ENCODE measurements around the gene FSD1.
"Not testable (repeated sequence)": the region's sequence is repeated elsewhere in the genome, so short reads cannot be mapped to it uniquely, and the experiment has no call there.

Gene FSD1

DNA sequence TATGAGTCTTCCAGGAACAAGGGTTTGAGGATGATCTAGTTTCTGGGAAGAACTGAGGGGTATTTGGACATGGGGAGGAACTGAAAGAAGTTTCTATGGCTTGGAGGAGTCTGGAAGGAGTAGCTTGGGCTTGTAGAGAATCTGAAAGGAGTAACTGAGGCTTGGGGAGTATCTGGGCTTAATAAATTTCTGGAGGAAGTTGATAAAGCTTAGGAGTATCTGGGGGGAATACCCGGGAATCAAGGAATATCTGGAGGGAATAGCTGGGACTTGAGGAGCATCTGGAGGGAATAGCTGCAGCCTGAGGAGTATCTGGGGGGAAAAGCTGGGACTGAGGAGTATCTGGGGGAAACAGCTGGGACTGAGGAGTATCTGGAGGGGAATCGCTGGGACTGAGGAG, 16.0 kb downstream of the FSD1 start:
- DNase-seq: no peak

- DNase-seq: no peak
Measured at GRCh38 chr19:4322942-4323665, 18.7 kb downstream of the FSD1 start.

- DNase-seq: no peak
Measured at GRCh38 chr19:4323692-4324091, 19.3 kb downstream of the FSD1 start.

- no peak for DNase-seq
Measured at GRCh38 chr19:4324228-4324627, 19.8 kb downstream of the FSD1 start.

DNA sequence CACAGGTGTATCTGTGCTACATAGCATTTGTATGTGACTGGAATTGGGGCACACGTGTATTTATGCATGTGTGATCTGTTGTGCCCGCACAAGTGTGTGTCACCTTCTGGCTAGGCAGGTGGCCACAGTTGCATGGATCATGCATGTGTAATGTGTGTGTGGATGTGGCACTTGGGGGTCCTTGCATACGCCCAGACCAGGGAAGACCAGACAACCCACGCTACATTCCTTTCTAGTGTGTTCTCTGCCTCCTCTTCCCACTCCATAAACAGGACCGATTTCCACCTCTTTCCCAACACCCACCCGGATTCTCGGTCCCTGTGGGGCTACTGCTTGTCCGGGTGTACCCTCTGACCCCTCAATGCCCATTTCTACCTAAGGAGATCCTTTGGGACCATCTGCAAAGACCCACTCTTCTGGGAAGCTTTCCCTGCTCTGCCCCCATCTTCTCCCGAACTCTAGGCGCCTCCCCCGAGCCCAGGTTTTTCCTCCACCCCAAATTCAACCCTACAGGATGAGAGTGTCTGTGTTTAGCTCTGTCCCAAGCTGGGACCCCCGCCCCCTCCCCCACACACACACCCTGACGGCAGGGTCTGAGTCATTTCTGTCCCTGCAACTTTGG, 21.9 kb downstream of the FSD1 start:
- no peak for DNase-seq

GRCh38 chr19:4326837-4327251, 22.4 kb downstream of the FSD1 start:
- DNase-seq: no peak

DNA sequence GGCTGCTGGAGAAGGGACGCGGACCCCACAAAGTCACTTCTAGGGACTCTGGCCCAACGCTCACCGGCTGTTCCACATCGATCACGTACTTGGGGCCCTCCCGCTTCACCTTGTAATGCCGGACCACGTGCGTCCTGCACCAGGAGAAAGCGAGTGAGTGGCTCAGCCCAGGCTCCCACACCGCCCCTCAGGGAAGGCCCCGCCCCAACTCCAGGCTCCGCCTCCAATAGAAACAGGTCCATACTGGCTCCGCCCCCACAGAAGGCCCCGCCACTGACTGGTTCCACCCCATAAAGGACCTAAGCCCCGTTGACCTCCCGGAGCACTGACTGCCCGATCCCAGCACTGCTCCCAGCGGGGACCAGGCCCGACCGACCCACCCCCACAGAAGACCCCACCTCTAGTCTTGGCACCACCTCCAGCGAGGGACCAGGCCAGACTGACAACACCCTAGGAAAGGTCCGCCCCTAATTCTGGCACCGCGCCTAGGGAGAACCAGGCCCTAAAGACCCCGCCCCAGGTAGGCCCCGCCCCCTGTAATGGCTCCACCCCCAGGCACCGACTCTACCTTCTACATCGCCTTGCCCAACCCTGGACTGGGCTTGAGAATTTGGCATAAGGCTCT, 23.0 kb downstream of the FSD1 start:
- DNase-seq: no peak

DNA sequence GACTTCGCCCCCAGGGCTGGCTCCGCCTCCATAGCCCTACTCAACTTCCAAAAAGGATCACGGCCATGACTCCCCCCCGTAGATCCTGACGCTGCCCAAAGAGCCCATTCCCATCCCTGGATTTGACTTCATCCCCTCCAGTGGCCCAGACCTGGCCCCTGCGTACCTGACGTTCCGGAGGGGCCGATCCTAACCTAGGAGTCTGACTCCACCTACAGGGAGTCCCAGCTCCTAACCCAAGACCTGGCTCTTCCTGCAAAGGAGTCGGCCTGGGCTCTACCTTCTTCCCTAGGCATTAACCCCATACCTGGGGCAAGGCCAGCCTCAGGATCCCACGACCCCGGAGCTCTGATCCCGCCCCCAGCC, 23.5 kb downstream of the FSD1 start:
- no peak for DNase-seq

DNA sequence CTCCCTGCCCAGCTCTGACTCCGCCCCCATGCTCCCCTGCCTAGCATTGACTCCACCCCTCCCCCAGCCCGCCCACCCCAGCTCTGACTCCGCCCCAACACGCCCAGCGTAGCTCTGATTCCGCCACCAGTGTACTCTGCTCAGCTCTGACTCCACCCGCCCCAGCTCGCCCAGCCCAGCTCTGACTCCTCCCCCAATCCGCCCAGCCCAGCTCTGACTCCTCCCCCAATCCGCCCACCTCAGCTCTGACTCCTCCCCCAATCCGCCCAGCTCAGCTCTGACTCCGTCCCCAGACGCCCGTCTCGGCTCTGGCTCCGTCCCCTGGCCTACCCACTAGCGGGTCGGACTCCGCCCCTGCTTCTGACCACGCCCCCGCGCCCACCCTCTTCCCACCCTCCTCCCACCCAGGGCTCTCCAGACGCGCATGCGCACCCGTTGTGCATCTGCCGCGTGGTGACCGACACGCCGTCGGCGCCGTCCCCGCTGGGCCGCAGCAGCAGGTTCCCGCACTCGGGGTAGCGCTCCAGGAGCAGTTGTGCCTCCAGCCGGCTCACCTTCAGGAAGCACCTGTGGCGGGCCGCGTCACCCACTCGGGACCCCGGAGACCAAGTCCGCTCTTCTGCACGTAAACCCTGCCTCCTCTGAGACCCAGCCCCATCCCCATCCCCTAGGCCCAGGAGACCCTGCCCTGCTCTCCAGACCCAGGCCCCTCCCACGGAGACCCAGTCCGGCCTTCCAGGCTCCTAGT, 24.0 kb downstream of the FSD1 start:
- DNase-seq: peak; percentile 87

DNA sequence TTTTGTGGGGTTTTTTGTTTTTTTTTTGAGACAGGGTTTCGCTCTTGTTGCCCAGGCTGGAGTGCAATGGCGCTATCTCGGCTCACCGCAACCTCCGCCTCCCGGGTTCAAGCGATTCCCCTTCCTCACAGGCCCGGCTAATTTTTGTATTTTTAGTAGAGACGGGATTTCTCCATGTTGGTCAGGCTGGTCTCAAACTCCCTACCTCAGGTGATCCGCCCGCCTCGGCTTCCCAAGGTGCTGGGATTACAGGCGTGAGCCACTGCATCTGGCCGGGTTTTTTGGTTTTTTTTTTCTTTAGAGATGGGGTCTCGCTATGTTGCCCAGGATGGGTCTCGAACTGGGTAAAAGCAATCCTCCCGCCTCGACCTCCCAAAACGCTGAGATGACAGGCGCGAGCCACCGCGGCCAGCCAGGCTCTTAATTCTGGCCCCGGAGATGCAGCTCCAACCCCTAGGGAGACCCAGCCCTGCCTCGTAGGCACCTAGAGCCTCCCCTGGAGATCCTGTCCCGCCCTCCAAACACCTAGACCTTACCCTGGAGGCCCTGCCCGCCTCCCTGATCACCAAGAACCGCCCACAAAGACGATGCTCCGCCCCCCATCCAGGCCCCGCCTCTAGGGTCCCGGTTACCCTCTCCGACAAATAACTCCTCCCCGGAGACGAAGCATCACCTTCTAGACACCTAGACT, 24.7 kb downstream of the FSD1 start:
- not testable (repeated sequence) for DNase-seq

- no peak for DNase-seq
Measured at GRCh38 chr19:4329858-4330257, 25.5 kb downstream of the FSD1 start.

DNA sequence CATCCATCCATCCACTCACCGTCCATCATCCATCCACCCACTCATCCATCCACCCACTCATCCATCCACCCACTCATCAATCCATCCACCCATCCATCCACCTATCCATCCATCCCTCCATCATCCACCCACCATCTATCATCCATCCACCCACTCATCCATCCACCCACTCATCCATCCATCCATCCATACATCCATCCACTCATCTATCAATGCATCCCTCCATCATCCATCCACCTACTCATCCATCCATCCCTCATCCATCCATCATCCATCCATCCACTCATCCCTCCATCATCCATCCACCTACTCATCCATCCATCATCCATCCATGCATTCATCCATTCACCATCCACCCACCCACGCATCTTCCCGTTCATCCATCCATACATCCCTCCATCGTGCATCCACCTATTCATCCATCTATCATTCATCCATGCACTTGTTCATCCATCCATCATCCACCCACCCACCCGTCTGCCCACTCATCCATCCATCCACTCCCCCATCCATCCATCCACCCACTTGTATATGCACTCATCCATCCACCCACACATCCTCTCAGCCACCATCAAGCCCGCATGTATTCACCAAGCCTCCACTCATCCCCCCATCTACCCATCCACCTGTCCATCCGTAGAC, 30.7 kb downstream of the FSD1 start:
- no peak for DNase-seq

DNA sequence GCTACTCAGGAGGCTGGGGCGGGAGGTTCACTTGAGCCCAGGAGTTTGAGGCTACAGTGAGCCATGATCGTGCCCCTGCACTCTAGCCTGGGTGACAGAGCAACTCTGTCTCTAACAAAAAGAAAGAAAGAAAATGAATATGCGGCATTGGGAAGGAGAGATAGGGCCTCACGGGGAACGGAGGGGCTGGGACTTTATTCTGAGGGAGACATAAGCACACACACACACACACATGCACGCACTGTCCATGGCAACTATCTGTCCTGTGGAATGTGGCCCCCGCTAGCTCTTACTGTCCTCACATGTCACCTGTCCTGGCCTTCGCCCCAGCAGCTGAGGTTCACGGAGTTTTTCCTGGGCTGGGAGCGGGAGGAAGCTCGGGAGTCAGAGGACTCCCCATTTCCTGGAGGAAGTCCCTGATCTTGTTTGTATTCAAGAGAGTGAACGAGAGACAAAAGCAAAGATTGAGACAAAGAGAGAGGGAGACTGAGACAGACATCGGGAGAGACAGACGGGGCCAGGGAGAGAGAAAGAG, 33.6 kb downstream of the FSD1 start:
- no peak for DNase-seq

DNA sequence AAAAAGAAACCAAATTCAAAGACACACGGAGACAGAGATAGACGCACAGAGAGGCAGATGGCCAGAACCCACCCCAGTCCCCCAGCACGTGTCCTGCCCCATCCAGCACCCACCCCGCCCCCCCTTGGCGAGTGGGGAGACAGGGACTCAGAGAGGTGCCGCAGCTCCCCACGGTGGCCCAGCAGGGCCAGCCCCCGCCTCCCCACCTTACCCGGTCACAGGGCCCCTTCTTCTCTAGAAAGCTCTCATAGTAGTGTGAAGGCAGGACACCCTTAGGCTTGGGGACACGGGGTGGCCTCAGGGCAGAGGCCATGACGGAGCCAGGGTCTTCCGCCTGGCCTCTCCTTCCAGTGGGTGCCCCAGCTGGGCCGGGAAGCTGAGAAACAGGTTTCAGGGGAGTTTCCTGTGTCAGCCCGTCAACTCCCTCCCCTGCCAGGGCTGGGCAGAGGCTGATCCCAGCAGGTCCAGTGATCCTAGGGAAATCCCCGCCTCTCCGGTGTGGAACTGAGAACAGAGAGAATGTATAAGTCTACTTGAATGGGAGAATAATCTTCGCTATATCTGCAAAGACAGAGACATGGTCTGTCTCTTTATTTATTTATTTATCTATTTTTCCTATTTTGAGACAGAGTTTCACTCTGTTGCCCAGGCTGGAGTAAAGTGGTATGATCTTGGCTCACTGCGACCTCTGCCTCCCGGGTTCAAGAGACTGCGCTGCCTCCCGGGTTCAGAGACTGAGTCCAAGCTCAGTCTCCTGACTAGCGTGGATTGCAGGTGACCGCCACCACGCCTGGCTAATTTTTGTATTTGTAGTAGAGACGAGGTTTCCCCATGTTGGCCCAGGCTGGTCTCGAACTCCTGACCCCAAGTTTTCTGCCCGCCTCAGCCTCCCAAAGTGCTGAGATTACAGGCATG, 34.3 kb downstream of the FSD1 start, which contains the start of gene STAP2:
Gene STAP2 (minus strand): TSS at position 387 of the 915 bp plus-strand sequence. CDS start 74 bp downstream, at position 313.
- DNase-seq: no peak

- DNase-seq: no peak
Measured at GRCh38 chr19:4342314-4342614, 37.9 kb downstream of the FSD1 start.

DNA sequence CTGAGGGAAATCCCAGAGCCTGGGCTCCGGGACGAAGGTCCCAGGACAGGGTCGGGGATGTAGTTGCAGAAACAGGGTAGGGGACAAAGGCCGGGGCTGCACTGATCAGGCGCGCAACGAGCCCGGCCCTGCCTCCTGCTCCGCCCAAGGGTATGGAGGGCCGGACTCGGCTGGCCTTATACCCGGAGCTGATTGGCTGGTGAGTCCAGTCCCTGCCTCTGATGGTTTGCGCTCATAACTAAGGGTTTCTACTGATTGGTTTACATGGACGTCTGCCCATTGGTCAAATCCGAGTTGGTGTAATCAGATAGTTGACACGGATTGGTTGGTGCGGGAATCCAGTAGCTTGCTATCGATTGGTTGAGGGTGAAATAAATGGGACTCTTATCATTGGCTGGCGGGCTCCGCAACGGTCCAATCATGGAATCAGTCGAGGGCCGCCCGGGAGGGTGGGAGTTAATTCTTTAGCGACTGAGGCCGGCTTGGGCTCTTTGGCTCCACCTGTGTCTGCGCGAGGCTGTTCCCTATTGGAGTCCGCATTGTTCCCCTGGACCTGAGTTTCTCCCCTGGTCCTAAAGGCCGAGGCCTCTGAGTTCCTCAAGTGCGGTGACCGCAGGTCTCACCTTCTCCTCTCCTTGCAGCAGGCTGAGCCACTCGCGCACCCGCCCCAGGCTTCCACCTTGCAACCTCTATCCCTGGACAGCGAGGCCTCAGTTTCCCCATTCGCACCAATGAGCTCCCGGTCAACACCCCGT, 38.4 kb downstream of the FSD1 start:
- peak; percentile 100 for DNase-seq

DNA sequence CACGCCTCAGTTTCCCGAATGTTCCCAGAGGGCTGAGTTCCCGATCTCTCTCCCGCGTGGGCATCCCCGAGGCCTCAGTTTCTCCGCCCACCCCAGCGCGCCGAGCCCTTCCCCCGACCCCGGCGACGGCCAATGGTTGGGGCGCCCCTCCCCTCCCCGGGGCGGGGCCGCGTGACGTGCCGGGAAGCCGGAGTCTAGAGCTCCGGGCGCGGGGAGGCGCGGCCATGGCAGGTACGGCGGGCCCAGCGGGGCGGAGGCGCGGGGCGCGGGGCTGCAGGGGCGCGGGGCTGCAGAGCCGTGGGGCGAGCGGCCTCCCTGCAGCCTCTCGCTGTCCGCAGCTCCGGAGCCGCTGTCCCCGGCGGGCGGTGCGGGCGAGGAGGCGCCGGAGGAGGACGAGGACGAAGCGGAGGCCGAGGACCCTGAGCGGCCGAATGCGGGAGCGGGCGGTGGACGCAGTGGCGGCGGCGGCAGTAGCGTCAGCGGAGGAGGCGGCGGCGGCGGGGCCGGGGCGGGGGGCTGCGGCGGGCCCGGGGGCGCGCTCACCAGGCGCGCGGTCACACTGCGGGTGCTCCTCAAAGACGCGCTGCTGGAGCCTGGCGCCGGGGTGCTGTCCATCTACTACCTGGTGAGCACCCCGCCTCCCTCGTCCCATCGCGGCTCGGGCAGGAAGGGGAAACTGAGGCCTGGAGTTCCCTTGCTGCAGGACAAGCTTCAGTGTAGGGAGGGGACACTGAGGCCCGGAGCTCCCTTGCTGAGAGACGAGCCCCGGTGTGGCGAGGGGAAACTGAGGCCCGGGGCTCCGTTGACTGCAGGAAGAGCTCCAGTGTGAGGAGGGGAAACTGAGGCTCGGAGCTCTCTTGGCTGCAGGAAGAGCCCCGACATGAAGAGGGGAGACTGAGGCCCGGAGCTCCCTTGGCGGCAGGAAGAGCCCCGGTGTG, 39.2 kb downstream of the FSD1 start, which contains the start of gene MPND:
Gene MPND (plus strand): TSS at position 193 of the 938 bp plus-strand sequence. CDS start 32 bp downstream, at position 225.
- peak; percentile 63 for DNase-seq

- no peak for DNase-seq
Measured at GRCh38 chr19:4345342-4346019, 41.1 kb downstream of the FSD1 start.

- no peak for DNase-seq
Measured at GRCh38 chr19:4346020-4346383, 41.6 kb downstream of the FSD1 start.
